ENCODE measurements around the gene SERGEF. TPM values are rescaled to one million over a fixed set of nuclear protein-coding genes. Genes with fewer than 3 reads are reported as not detected.

SERGEF gene
- total and polyA plus RNA-seq, 2 experiments from 2014 or later, result 18.3 to 23.2 TPM

DNA sequence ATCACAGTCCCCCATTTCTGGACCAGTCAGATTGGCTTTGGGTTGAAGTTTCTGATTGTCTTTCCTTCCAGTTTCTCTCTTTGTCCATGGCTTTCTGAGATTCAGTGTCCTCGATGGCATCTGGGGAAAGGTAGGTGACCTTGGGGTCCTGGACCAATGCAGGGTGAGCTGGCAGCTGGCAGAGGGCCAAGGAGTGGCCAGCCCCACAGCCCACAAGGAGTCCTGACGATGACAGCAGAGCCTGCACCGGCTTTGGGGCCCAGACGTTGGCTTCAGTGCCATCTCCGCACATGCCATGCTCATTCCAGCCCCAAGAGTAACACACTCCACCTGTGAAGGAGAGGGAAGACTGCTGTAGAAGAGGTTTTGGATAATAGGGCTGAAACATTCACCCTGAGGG lies 224.8 kb downstream of the SERGEF start:
- H3K9me3 ChIP-seq (ENCODE audit: low read depth), result no peaks in the 10 kb centered on the region
- H4K20me1 ChIP-seq (ENCODE audit: insufficient read depth), result no peaks in the 10 kb centered on the region
- H3K4me3 ChIP-seq, result no peak overlapping the region
- peaks cover 7% of the 10 kb centered on the region; the same call in 1 of the 2 replicates for H3F3A ChIP-seq (ENCODE audit: insufficient read depth)
- no peaks in the 10 kb centered on the region for H3K9me2 ChIP-seq (ENCODE audit: insufficient read depth)
- peaks cover 25% of the 10 kb centered on the region for H3K4me1 ChIP-seq (ENCODE audit: insufficient read depth)
- in situ Hi-C loops (cut with MboI), result no loop called here
- H3K79me2 ChIP-seq (ENCODE audit: insufficient read depth), result no peaks in the 10 kb centered on the region
- H2AFZ ChIP-seq, result no peak overlapping the region
- TF ChIP-seq EZH2phosphoT487 (IDR thresholded peaks at IDR 0.05; ENCODE audit: insufficient read depth, low read depth) (no peak), EZH2 (IDR thresholded peaks at IDR 0.05; ENCODE audit: insufficient read depth, poor library complexity, severe bottlenecking) (no peak)
- H3K27ac ChIP-seq, result no peak overlapping the region
- 98 to 99% methylated on average over 5 of the region's 5 CpGs for WGBS, 2 experiments (ENCODE audit: low coverage in 1 of 2, low lambda C conversion rate in 2 of 2, missing lambda C conversion rate in 2 of 2)
- no peak overlapping the region for H3K4me2 ChIP-seq (ENCODE audit: unreplicated experiment)
- no peak overlapping the region for H3K9ac ChIP-seq
- H3K27me3 ChIP-seq (replicated peaks; ENCODE audit: insufficient read depth), result no peaks in the 10 kb centered on the region
- DNase-seq, result no peak
- H3K36me3 ChIP-seq (ENCODE audit: low read depth), result no peaks in the 10 kb centered on the region

DNA sequence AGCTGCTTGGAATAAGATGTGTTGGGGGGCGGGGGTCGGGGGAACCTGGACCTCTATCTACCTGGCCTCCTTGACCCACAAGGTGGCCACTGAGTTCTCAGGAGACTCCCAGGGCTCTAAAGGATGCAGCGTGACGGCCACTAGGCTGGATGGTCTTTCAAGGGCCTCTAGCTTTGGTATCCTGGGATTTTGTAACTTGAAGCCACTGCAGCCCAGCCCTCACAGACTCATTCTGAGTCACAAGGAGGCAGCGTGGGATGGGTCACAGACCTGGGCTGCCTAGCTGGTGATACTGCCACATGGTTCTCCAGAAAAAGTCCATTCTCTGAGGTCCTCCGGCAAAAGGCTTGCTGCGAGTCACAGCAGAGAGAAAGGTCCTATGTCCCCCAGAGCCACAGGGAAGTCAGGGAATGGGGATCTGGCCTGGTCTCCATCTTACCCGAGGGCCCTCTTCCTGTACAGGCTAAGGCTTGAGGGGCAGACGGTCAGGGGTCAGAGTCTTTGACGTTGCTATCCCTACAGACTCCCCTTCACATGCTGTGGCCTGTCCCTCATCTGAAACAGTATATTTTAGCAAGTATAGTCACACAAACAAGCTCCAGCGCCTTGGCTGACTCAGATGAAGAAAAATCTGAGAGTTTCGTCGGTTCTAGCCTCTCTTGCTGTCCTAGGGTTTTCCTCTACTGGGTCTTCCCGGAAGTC lies 225.9 kb downstream of the SERGEF start:
- H3K4me1 ChIP-seq (ENCODE audit: insufficient read depth), result peaks cover 25% of the 10 kb centered on the region
- H3K4me3 ChIP-seq, result no peak overlapping the region
- no peaks in the 10 kb centered on the region for H3K9me2 ChIP-seq (ENCODE audit: insufficient read depth)
- no peaks in the 10 kb centered on the region for H3K79me2 ChIP-seq (ENCODE audit: insufficient read depth)
- peak; percentile 94 for DNase-seq
- peak overlapping the region; percentile 7 for H2AFZ ChIP-seq
- no peaks in the 10 kb centered on the region for H3K36me3 ChIP-seq (ENCODE audit: low read depth)
- H3K27ac ChIP-seq, result peak overlapping the region; percentile 79
- no peaks in the 10 kb centered on the region for H4K20me1 ChIP-seq (ENCODE audit: insufficient read depth)
- 64% methylated on average over 14 of the region's 14 CpGs for WGBS, 2 experiments (ENCODE audit: low coverage in 1 of 2, low lambda C conversion rate in 2 of 2, missing lambda C conversion rate in 2 of 2)
- TF ChIP-seq EZH2 (IDR thresholded peaks at IDR 0.05; ENCODE audit: insufficient read depth, poor library complexity, severe bottlenecking) (no peak), EZH2phosphoT487 (IDR thresholded peaks at IDR 0.05; ENCODE audit: insufficient read depth, low read depth) (no peak)
- in situ Hi-C loops (cut with MboI), result no loop called here
- peaks cover 7% of the 10 kb centered on the region; the same call in 1 of the 2 replicates for H3F3A ChIP-seq (ENCODE audit: insufficient read depth)
- H3K27me3 ChIP-seq (replicated peaks; ENCODE audit: insufficient read depth), result no peaks in the 10 kb centered on the region
- no peaks in the 10 kb centered on the region for H3K9me3 ChIP-seq (ENCODE audit: low read depth)
- H3K9ac ChIP-seq, result peak overlapping the region; percentile 41; the same call in 1 of the 2 replicates
- peak overlapping the region; percentile 16 for H3K4me2 ChIP-seq (ENCODE audit: unreplicated experiment)

DNA sequence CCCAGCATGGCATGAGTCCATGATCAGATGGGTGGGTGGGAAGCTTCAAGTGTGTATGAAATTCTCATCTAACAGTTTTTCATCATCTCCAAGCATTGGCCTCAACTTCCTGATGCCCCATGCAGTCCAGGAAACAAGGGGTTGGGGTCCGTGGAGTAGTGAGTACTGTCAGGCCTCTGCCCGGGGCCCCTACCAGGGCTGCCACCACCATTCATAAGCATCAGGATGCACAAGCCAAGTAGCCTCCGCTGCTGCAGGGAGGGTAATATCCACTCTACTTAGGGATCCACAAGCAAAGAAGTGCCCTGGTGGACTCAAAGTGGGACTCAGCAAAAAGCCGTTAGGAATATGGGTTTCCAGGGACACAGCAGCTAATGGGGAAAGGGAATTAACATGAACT lies 229.0 kb downstream of the SERGEF start:
- DNase-seq, result no peak
- Histone ChIP-seq H3K27me3 (replicated peaks; ENCODE audit: insufficient read depth) (no peaks in the 10 kb centered on the region; the same call in 1 of the 2 replicates), H3K9me2 (ENCODE audit: insufficient read depth) (no peaks in the 10 kb centered on the region), H3K9ac (no peak overlapping the region), H3K36me3 (ENCODE audit: low read depth) (no peaks in the 10 kb centered on the region), H3K79me2 (ENCODE audit: insufficient read depth) (no peaks in the 10 kb centered on the region), H3K4me2 (ENCODE audit: unreplicated experiment) (no peak overlapping the region), H3K4me1 (ENCODE audit: insufficient read depth) (peaks cover 14% of the 10 kb centered on the region), H2AFZ (no peak overlapping the region), H3K27ac (no peak overlapping the region), H3K4me3 (no peak overlapping the region), H4K20me1 (ENCODE audit: insufficient read depth) (no peaks in the 10 kb centered on the region), H3K9me3 (ENCODE audit: low read depth) (no peaks in the 10 kb centered on the region), H3F3A (ENCODE audit: insufficient read depth) (peaks cover 7% of the 10 kb centered on the region; the same call in 1 of the 2 replicates)
- WGBS, 2 experiments (ENCODE audit: low coverage in 1 of 2, low lambda C conversion rate in 2 of 2, missing lambda C conversion rate in 2 of 2), result 93 to 96% methylated on average over 4 of the region's 4 CpGs
- no peak for TF ChIP-seq EZH2phosphoT487 (IDR thresholded peaks at IDR 0.05; ENCODE audit: insufficient read depth, low read depth)
- no peak for TF ChIP-seq EZH2 (IDR thresholded peaks at IDR 0.05; ENCODE audit: insufficient read depth, poor library complexity, severe bottlenecking)
- in situ Hi-C loops (cut with MboI), result no loop called here

DNA sequence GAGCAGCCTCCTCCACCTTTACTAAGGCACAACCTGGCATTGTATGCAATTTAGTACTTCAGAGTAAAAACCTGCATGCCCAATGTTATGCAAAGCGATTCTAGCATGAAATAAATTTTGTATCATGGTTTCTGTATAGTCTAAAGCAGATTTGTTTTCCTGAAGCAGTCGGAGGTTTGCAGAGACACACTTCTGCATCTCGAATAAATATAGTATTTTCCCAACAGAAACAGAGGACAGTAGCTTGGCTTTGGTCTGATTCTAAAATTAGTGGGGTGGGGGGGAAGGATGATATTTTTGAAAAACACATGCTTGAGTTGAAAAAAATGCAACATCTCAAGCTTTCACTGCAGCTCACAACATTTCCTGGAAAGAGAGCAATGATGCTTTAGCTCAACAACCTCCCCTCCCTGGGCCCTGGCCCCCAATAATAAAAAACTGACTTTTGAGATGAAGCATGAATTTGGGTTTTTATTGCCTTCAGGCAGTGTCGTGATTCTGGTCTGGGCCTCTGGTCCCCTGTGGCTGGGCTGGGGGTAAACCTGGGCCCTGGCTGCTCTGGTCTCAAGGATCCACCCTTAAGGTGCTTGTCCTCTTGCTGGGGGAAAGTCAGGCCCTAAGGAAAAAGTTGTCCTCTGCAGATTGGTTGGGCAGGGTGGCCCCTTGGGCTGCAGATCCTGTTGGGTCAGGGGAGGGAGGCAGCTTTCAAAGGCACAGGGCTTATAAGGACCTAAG lies 230.1 kb downstream of the SERGEF start:
- no peaks in the 10 kb centered on the region for H3K9me2 ChIP-seq (ENCODE audit: insufficient read depth)
- H2AFZ ChIP-seq, result no peak overlapping the region
- no peaks in the 10 kb centered on the region for H3K79me2 ChIP-seq (ENCODE audit: insufficient read depth)
- in situ Hi-C loops (cut with MboI), result no loop called here
- TF ChIP-seq EZH2 (IDR thresholded peaks at IDR 0.05; ENCODE audit: insufficient read depth, poor library complexity, severe bottlenecking) (no peak), EZH2phosphoT487 (IDR thresholded peaks at IDR 0.05; ENCODE audit: insufficient read depth, low read depth) (no peak)
- 29 to 30% methylated on average over 4 of the region's 4 CpGs for WGBS, 2 experiments (ENCODE audit: low coverage in 1 of 2, low lambda C conversion rate in 2 of 2, missing lambda C conversion rate in 2 of 2)
- no peak overlapping the region for H3K4me2 ChIP-seq (ENCODE audit: unreplicated experiment)
- H3F3A ChIP-seq (ENCODE audit: insufficient read depth), result peaks cover 7% of the 10 kb centered on the region; the same call in 1 of the 2 replicates
- no peak overlapping the region for H3K4me3 ChIP-seq
- no peak overlapping the region for H3K9ac ChIP-seq
- no peaks in the 10 kb centered on the region for H4K20me1 ChIP-seq (ENCODE audit: insufficient read depth)
- no peaks in the 10 kb centered on the region; the same call in 1 of the 2 replicates for H3K27me3 ChIP-seq (replicated peaks; ENCODE audit: insufficient read depth)
- H3K36me3 ChIP-seq (ENCODE audit: low read depth), result no peaks in the 10 kb centered on the region
- DNase-seq, result no peak
- H3K4me1 ChIP-seq (ENCODE audit: insufficient read depth), result peaks cover 14% of the 10 kb centered on the region
- H3K27ac ChIP-seq, result no peak overlapping the region
- H3K9me3 ChIP-seq (ENCODE audit: low read depth), result no peaks in the 10 kb centered on the region
